ENCODE results near the gene UNC45B.

GRCh38 chr17:35212668-35213067, 65.1 kb downstream of the UNC45B start:
- TF ChIP-seq CTCF (conservative IDR thresholded peaks at IDR 0.05 in 1 of 2, IDR thresholded peaks at IDR 0.05 in 1 of 2; ENCODE audit: extremely low read depth in 1 of 2, insufficient read depth in 1 of 2, low read depth in 1 of 2, low read length in 2 of 2), result no peak
- TF ChIP-seq EZH2 (IDR thresholded peaks at IDR 0.05; ENCODE audit: borderline replicate concordance, low read length), result no peak

All from mammary epithelial cell (primary cell).